Measurements from ENCODE around the gene SIX3.

GRCh38 chr2:44939106-44940048 is 2.1 kb upstream of the SIX3 start:
- TF ChIP-seq CTCF (conservative IDR thresholded peaks at IDR 0.05) (no peak), EZH2 (IDR thresholded peaks at IDR 0.05; ENCODE audit: low read depth) (no peak)

All from PC-9 (cell line).